Superior temporal gyrus (tissue), 1 donor: Measurements from ENCODE around the gene GMPR2.
A peak's percentile ranks its signal among the peaks of the same experiment; 100 is the strongest.

Source experiments
- DNase-seq: peaks from one replicate; pipeline ENCODE4 v3.0.0-alpha.2; 2016; ENCODE audit errors: extremely low spot score

The GMPR2 gene

DNA sequence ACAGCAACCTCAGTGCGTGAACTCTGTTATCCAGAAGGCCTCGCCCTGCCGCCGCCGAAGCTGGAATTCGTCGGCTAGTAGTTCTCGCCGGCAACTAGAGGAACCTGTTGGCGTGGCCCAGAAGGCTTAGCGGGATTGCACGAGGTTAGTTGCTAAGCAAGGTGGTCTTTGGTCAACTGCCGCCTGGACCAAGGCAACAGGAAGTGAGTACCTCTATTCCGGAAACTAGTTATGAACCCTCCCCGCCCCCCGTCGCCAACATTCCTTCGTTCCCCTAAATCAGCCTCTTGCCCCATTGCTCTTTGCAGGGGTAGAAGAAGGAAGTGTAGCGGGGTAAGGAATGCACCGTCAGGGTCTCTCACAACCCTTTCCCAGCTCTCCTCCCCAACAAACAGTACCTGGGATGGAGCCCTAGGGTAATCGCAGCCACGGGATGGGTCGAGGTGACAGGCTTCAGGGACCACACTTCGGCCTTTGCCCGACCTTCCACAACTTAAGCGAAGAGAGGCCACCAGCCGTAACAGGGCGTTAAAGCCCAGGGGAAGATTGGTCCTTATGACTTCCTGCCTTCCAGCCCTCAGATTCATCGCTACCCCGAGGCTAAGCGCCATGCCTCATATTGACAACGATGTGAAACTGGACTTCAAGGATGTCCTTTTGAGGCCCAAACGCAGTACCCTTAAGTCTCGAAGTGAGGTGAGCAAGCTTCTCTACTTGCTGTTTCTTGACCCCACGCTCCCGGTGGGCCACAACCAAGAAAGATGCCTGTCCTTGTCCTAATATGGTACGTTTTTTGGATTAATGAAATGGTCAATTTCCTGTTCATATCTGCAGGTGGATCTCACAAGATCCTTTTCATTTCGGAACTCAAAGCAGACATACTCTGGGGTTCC lies at the start of gene GMPR2:
Gene GMPR2, plus strand, starts transcription at position 285 of the 893 bp plus-strand sequence. Its CDS starts 325 bp downstream, at position 610.
- DNase-seq, result no peak

DNA sequence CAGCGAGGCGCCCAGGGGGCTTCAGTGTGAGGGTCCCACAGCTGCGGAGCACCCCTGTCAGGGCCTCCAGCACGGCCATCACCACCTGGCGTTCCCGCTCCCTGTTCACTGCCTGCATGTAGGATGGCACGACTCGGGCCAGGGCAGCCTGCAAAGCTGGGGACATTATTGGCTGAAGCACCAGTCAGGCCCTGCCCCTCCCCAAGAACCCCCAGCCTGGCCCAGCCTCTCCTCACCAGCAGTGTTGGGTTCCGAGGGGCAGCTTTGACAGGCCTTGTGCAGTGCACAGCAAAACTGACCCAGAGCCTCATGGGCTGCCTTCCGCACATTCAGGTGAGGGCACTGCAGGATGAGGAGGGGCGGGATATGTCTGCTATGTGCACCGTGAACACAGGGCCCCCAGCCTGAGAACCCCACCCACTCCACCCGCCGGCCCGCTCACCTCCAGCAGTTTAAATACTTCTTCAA lies 49.7 kb upstream of the GMPR2 start:
- DNase-seq, result no peak

DNA sequence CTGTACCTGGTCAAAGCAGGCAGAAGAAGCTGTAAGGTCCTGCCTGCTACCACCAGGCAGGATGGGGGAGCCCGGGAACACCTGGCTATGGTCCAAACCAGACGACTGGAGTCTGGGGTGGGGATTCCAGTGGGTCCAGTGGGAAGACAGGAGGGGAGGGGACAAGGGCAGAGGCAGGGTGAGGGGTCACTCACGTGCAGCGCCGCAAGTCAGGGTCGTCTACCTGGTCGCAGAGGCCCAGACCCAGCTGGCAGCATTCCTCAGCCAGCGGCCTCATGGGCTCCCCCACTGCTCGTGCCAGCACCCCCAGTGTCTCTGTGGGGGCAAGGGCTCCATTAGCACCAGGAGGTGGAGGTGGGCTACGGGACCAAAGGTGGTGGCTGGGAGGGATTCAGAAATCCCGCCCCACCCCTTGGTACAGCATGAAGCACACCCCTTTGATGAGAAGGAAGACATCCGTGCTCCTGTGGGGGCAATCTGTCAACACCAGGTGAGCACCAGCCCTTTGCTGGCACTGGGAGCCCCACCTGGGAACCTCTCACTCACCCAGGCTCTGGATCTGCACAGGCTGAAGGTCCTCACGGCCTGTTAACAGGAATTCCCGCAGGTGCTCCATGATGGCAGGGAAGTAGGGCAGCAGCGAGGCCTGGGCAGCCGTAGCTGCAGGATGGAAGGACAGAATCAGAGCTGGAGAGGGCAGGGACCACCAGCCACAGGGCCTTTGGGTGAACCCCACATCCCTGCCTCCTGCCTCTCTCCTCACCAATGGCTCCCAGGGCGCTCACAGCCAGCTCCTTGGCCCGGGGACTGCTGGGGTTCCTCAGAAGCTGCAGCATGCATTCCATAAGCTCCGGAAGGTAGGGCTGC lies 48.4 kb upstream of the GMPR2 start:
- no peak for DNase-seq

DNA sequence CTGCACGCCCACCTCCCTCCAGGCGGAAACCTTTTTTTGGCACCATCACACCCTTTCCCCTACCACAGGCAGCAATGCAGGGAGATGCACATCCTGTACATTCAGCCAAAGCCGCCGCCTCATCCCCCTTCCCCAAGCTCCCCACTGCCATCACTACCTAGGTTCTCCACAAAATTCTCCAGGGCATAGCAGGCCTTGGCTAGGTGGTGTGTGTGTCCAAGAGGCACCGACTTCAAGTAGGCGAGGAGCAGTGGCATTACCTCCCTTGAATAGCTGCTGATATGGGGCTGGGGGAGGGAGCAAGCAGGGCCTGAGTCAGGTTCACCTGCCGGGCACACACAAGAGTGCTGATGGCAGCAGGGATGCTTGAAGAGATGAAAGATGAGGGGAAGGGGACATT lies 47.7 kb upstream of the GMPR2 start:
- no peak for DNase-seq

DNA sequence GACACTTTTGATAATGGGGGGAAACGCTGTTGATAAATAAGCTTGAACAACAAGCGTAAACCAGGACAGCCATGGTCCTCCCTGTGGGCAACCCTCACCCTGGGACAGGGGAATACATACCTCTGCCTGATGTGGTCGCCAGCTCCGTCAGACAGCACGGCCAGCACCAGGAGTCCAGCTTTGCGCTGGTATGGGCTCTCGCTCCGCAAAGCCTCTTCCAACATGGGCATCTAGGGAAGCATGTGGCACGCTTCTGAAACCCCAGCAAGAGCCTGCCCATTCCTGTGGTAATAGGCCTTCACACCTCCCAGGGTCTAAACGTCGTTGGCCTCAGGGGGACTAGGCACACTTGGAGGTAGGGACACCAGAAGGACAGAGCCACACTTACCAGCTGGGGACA lies 47.0 kb upstream of the GMPR2 start:
- DNase-seq, result no peak

DNA sequence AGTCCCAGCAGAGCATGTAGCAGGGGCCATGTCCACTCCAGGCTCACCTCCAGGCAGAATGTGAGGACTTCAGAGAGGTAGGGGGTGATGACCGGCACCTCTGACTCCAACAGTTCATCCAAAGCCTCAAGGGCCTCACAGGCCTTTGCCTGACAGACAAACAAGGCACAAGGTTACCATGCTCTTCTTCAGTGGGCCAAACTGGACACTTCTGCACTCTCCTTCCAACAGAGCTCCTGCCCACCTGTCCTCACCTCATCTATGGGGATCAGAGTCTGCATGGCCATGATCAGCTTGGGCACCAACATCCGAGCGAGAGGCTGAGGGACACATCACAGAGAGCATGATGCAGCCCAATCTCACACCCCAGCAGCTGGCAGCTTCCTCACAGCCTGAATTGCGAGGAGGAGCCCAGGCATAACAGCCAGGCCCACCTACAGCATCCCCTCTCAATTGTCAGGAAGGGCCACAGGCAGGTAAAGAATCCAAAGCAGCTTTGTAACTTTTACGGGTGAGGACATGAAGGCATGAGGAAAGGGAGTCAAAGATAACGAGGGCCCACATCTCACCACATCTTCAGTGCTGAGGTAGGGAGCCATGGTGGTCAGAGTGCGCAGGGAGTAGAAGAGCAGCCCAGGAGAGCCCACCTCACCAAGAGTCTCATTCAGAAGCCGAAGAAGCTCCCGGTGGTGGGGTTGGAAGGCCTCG lies 45.7 kb upstream of the GMPR2 start:
- no peak for DNase-seq

DNA sequence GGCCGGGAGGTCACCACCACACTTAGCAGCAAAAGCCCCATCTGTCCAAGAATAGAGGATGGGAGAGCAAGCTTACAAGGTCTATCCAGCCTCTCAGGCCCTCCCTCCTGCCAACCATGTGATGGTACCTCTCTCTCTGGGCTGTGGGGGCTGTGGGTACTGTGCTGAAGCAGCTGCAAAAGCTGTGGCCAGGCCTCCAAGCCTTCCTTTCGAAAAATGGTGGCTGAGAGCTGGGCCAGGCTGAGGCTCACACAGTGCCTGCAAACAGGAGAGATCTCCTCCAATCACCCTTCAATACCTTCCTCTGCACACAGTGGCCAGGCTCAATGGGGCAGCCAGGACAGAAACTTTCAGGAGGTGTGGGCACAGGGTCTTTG lies 45.2 kb upstream of the GMPR2 start:
- no peak for DNase-seq

DNA sequence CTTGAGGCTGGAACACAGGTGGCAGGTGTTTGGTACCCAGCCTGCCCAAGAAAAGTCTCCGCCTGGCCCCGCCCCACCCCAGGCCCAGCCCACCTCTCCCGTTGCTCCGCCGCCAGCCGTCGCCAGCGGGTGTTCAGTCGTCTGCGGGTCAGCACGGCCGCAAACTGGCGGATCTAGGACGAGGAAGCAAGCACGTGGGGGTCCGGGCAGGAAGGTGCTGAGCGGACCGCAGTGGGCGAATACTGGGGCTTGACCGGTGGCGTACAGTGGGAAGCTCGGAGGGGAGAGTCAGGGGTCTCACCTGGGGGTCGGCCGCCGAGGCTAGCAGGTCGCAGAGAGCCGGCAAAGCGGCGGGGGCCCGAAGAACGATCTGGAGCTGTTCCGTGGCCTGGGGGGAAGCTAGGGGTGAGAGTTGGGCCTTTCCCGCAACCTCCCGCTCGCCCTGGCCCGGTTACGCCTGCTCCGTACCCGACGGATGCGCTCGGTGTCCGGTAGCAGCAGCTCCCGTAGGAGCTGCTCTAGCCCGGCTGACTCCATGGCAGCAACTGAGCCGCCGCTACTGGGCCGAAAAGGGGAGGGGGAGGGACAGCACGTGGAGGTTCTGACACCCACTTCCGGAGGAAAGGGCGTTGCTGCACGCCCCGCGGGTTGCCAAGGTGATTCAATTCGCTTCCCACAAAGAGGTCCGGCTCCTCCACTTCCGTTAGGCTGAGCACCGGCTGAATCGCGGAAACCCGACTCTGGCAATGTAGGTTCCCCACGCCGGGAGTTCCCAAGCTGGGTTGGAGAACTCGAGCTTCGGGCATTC lies 44.3 kb upstream of the GMPR2 start, which contains the start of gene IPO4:
Gene IPO4, minus strand, starts transcription at position 566 of the 808 bp plus-strand sequence. Its CDS starts 29 bp downstream, at position 537.
- peak; percentile 97 for DNase-seq

DNA sequence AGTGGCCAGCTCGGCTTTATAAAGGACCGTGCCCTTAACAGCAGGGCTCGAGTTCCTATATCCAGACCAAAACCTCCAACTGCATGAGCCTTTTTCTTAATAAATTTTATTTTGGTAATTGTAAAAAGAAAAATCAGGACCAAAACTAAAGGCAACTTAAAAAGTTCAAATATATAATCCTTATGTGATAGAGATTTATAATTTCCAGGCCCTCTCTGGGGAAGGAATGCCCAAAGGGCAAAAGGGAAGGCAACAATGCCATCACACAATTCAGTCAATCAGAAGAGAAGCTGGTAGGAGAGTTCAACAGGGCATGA lies 43.7 kb upstream of the GMPR2 start:
- no peak for DNase-seq

DNA sequence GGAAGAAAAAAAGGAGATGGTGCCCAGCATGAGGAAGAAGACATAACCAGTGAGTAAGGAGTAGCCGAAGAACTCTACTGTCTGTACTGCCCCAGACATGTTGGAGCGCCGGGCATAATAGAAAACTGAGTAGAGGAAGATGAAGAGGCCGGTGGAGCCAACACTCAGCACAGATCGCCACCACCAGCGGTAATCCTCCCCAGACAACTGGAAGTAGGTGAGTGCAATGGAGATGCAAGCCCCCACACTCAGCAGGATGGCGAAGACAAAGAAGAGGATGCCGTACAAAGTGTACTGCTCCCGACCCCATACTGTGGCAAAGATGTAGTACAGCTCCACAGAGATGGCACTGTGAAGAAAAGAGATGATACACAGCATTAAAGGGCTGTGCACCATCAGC lies 43.3 kb upstream of the GMPR2 start:
- no peak for DNase-seq

DNA sequence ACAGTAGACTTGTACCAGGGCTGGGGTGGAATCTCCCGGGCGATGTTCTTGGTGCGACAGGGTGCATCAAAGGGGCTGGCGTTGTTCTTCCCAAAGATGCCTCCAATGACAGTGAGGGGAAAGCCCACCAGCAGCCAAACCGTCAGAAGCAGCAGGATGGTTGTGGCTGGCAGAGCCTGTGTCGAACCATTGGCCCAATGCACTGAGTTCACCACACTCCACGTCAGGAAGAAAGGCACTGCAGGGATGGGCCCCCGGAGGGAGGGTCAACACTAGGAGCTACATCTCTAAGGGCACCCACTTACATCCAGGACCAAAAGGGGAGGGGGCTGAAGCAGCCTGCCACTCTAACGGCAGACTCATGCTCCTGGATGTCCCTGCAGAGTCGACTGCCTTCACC lies 42.3 kb upstream of the GMPR2 start:
- DNase-seq, result no peak

DNA sequence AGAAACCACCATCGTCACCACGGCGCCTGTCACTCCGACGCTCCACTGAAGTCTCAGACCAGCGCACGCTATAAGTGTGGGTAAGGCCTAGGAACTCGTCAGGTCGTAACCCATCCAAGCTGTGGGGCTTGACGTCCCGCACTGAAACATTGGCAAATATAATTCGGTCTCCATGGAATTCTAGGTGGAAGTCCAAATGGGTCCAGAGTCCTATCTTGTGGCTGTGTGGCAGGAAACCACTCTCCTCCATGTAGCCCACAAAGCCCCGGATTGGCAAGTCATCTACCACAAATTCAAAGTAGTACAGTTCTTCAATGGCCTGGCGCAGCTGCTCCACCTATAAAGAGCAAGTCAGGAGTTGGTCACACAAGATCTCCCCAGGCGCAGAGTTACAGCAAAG lies 39.8 kb upstream of the GMPR2 start:
- DNase-seq, result no peak

DNA sequence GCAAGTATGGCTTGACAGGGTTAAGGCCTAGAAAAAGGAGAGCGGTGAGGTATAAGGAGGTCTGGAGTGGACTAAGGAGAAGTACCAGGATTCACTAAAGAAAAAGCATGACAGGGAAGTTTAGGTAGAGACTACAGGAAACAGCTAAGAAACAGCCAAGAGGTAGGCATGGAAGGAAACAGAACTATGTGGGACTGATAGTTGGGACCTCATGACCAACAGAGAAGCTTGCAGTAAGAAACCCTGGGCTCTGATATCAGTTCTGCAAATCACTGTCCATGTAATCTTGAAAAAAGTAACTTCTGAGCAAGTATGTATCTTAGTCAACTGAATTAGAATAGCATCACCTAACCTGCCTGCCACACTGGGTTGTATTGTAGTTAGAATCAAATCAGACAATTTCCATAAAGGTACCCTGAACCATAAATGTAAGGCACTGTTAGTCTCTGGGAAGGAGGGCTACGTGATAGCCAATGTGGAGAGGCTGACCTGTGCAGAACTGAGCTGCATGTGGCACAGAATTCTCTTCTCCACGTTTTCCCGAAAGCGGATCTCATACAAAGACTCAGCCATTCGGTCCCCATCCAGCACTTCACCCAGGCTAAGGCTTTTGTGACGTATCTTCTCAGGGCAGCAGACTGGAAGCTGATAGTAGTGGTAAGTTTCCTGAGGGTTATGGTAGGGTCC lies 38.4 kb upstream of the GMPR2 start:
- DNase-seq, result no peak

DNA sequence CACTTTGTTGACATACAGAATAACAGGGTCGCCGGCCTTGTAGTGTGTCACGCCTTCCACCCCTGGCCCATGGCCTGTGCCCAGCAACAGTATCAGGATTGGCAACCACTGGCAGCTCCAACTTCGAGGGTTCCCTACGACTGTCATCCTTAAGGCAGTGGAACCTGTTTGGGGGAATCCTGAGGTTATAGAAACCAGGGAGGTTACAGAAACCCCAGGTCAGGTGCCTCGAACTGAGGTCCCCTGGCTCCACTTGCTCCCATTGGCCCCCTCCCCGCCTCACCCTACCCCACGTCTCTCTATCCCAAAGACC lies 37.9 kb upstream of the GMPR2 start:
- DNase-seq, result no peak

DNA sequence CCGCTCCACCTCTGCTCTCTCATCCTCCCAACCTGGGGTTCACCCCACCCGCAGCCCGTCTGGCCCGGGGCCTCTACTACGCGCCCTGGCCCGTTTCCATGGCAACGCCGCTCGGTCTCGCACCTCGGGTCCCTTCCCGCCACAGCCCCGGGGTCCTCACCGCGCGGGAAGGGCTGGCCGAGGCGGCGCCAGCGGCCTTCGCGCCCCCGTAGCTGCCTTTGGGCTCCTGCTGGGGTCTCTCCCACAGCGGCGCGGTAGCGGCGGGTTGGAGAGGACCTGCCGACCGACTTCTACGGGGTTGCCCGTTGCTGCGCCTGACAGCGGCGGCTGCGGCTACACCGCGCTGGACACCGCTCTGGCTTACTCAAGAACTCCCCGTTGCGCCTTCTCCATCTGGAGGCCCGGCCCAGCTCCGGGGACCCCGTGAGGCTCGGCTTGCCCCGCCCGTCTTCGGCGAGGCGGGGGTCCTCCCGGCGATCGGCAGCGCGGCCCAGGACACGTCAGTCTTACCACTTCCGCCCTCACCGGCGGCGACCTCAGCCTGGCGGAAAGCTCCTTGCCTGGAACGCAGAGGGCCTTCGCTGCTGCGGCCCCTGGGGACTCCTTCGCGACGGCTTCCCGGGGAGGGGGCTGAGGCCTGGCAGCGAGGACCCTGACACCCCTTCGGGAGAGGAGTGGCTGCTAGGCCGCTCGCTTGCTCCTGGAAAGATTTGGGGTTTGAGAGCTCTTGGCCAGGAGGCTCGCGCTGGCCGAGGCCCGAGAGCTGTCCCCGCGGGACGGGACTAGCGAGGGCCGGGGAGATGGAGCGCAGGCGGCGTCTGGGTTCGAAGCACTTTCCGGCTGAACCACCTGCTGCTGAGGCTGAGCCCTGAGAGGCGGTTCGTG lies 37.3 kb upstream of the GMPR2 start, which contains the start of gene TM9SF1:
Gene TM9SF1, minus strand, starts transcription at position 256 of the 885 bp plus-strand sequence. CDS start 422 bp downstream, outside the sequence.
- peak; percentile 78 for DNase-seq

DNA sequence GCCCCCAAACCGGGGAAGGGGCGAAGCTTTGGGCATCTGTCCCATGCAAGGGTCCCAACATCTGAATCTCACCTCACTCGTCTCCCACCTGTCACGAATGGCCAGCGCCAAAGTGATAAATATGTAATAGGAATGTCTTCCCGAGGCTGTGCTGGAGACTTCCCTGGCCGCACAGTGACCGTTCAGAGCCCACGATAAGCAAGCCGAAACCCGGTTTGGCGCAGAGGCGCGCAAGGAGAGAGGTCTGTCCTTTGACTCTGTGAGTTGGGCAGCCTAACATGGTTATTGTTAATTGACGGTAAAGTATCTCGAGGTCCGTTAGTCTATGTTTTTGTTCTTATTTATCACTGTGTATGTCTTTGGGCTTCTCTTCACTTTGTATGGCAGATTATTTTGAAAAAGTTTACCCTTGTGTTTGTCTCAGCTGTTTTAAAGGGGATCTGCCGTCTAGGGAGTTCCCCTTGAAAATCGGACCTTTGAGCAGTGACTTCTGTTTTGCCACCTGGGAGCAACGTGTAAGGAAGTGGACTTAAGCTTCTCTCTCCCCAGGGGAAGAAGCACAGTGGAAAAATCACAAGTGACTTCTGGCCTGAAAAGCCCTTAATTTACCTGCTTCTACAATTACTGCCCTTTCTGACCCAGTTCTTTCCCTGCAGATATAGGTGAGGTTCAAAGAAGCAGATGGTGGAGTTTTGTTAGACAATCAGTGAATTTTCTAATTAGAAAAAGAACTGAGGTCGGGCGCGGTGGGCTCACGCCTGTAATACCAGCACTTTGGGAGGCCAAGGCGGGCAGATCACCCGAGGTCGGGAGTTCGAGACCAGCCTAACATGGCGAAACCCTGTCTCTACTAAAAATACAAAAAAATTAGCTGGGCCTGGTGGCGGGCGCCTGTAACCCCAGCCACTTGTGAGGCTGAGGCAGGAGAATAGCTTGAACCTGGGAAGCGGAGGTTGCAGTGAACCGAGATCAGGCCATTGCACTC lies 36.4 kb upstream of the GMPR2 start:
- no peak for DNase-seq

DNA sequence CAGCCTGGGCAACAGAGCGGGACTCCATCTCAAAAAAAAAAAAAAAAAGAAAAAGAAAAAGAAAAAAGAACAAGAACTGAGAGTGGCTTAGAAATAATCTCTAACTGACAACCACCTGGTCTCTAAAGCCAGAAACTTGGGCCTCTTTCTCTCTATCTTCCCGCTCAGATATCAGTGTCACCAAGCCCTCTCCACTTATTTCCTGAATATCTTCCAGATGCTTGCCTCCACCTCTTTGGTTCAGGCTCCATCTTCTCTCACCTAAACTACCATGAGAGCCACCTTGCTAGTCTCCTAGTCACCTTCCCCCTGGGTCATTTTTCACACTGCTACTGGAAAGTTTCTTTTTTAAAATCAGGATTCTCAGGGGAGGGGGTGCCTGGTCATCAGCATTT lies 35.7 kb upstream of the GMPR2 start:
- DNase-seq, result no peak

DNA sequence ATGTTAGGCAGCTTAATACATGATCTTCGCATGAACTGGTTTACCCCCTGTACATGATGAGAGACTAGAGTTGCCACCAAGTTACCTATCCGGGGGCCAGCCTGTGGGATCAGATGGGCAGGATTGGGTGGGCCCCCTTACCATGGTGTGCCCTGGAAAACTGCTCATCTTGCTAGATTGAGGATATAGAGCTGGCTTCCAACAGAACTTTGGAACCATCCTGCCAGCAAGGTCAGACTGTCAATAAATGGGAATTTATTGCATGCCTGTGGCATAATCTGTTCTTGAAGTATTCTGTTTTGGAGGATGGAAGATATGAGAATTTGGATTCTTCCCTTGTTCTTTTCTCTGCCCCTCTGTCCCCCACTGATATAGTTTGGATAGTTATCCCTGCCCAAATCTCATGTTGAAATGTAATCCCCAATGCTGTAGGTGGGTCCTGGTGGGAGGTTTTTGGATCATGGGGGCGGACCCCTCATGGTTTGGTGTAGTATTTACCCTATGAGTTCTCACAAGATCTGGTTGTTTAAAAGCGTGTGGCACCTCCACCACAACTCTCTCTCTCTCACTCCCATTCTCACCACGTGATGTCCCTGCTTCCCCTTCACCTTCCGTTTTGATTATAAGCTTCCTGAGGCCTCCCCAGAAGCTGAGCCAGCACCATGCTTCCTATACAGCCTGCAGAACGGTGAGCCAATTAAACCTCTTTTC lies 33.8 kb upstream of the GMPR2 start:
- no peak for DNase-seq
